Lower lobe of right lung (tissue), 2 donors: Measurements from ENCODE around the gene UGCG. TPM values are rescaled to one million over a fixed set of nuclear protein-coding genes. Genes with fewer than 3 reads are reported as not detected.

Experiments
- ATAC-seq, 2 donors: fragments of 200-7000 bp; cut with Tn5 transposase; one replicate each; pipeline ENCODE4 v1.9.1; 2020 to 2022; ENCODE audit warnings: mild to moderate bottlenecking in 2 of 2, moderate library complexity in 2 of 2
- DNase-seq: peaks from one replicate; pipeline ENCODE4 v3.0.0-alpha.2; 2020
- H3K27ac ChIP-seq: fragments of 200-600 bp; one replicate; pipeline ENCODE4 v1.8.0; 2022
- H3K27me3 ChIP-seq: fragments of 200-600 bp; one replicate; pipeline ENCODE4 v1.8.0; 2022; ENCODE audit warnings: low read depth
- H3K36me3 ChIP-seq: fragments of 200-600 bp; one replicate; pipeline ENCODE4 v1.8.0; 2022; ENCODE audit warnings: mild to moderate bottlenecking
- H3K4me1 ChIP-seq: fragments of 200-600 bp; one replicate; pipeline ENCODE4 v1.8.0; 2022
- H3K4me3 ChIP-seq: fragments of 200-600 bp; one replicate; pipeline ENCODE4 v1.8.0; 2022; ENCODE audit warnings: mild to moderate bottlenecking
- H3K9me3 ChIP-seq: fragments of 200-600 bp; one replicate; pipeline ENCODE4 v1.8.0; 2022
- intact Hi-C: fragments of 100-400 bp; cut with DNase I; formaldehyde crosslinking; loops from one replicate; pipeline ENCODE4 v1.11.0; 2022
- long read RNA-seq: library from polyadenylated mRNA; unstranded; transcript quantifications from one replicate; pipeline ENCODE4 v2.0.0, GENCODE V29; 2021
- total RNA-seq: library from RNA; stranded (reverse); fragmentation: NEBNext Ultra II Directional; extraction: Animal tissue kit (Norgen Biotek cat#: 25700); gene quantifications from one replicate; pipeline ENCODE4 v1.2.1, GENCODE V29; 2021
- TF ChIP-seq, protein P1 (sequence below): fragments of 200-600 bp; IDR thresholded peaks from one replicate; pipeline ENCODE4 v1.8.0; 2022; ENCODE audit warnings: antibody characterized with exemption, mild to moderate bottlenecking
- donor health status: DM: no; HTN: yes; CAD: no; lungs with severe emphysema.

The UGCG gene
- 41.3 TPM for total RNA-seq
- long read RNA-seq, full-length matches to known transcripts: 43 of 57 reads
- long read RNA-seq, partial matches to known transcripts: 6 of 57 reads
- long read RNA-seq, other reads (novel, unspliced or antisense): 8 of 57 reads

DNA sequence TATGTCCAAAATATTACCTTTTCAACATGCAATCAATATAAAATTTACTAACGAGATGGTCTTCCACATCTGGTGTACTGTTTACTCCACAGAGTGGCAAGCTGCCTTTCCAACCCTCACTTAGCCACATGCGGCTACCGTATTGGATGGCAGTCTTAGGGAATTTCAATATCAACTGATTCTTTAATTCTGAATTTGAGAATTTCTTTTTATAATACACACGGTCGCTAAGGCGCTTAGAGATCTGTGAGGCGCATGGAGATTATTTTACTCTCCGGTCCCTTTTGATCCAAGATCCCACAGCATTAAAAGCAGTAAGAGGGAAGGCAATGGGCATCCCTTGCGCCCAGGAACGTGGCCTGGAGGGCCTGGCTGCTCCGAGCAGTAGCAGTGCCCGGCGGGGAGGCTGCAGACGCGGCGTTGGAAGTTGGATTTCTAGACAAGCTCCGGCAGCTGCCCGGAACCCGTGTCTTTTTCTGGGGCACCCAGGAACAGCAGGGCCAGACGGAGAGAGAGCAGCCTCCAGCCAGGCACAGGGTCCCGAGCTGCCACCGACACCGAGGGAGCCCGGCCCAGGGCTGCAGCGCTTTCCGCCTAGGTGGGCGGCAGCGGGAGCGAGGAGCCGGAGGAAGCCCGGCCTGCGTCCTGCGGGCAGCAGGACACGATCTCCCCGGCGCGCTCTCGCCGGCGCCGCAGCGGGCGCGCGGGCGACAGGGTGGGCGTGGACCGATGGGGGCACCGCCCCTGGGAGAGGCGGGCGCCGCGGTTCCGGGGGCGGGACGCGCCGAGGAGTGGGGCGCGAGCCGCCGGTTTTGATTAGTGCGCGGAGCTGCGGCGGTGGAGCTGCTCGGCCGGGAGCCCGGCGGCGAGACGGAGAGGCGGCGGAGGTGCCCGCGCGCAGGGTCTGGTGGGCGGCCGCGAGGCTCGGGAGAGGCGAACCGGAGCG lies at the start of gene UGCG:
TSS of gene UGCG (plus strand) at position 819 of the 946 bp plus-strand sequence. CDS start 402 bp downstream, outside the sequence.
- DNase-seq: peak; percentile 92
- peak; percentile 98 to 99 for ATAC-seq
- Histone ChIP-seq H3K9me3 (no peaks in the 10 kb centered on the region), H3K4me3 (peak within 1 kb of the TSS; percentile 92), H3K36me3 (no peaks in the 10 kb centered on the region), H3K4me1 (peaks cover 51% of the 10 kb centered on the region), H3K27ac (peak within 1 kb of the TSS; percentile 92), H3K27me3 (no peaks in the 10 kb centered on the region)
- intact Hi-C loops: no loop called here
- TF ChIP-seq, protein P1, sequence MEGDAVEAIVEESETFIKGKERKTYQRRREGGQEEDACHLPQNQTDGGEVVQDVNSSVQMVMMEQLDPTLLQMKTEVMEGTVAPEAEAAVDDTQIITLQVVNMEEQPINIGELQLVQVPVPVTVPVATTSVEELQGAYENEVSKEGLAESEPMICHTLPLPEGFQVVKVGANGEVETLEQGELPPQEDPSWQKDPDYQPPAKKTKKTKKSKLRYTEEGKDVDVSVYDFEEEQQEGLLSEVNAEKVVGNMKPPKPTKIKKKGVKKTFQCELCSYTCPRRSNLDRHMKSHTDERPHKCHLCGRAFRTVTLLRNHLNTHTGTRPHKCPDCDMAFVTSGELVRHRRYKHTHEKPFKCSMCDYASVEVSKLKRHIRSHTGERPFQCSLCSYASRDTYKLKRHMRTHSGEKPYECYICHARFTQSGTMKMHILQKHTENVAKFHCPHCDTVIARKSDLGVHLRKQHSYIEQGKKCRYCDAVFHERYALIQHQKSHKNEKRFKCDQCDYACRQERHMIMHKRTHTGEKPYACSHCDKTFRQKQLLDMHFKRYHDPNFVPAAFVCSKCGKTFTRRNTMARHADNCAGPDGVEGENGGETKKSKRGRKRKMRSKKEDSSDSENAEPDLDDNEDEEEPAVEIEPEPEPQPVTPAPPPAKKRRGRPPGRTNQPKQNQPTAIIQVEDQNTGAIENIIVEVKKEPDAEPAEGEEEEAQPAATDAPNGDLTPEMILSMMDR: no peak

- Histone ChIP-seq H3K27me3 (no peaks in the 10 kb centered on the region), H3K9me3 (no peaks in the 10 kb centered on the region), H3K36me3 (no peaks in the 10 kb centered on the region), H3K27ac (no peak overlapping the region), H3K4me3 (no peak overlapping the region), H3K4me1 (peaks cover 9% of the 10 kb centered on the region)
- peak in 1 of 2 donors; percentile 34 for ATAC-seq
- intact Hi-C loops: no loop called here
- TF ChIP-seq, protein P1: no peak
- DNase-seq: no peak
These were observed 45.1 kb upstream of the UGCG start for GRCh38 chr9:111851553-111851952.

GRCh38 chr9:111852291-111852690 lies 44.3 kb upstream of the UGCG start:
- Histone ChIP-seq H3K9me3 (no peaks in the 10 kb centered on the region), H3K36me3 (no peaks in the 10 kb centered on the region), H3K4me1 (peaks cover 9% of the 10 kb centered on the region), H3K27me3 (no peaks in the 10 kb centered on the region), H3K27ac (no peak overlapping the region), H3K4me3 (no peak overlapping the region)
- no peak for ATAC-seq
- no peak for DNase-seq
- intact Hi-C loops: no loop called here
- TF ChIP-seq, protein P1: no peak

GRCh38 chr9:111853450-111853827 lies 43.2 kb upstream of the UGCG start:
- Histone ChIP-seq H3K36me3 (no peaks in the 10 kb centered on the region), H3K9me3 (no peaks in the 10 kb centered on the region), H3K27ac (no peak overlapping the region), H3K27me3 (no peaks in the 10 kb centered on the region), H3K4me1 (peaks cover 9% of the 10 kb centered on the region), H3K4me3 (no peak overlapping the region)
- intact Hi-C loops: no loop called here
- DNase-seq (no peak), ATAC-seq (no peak)
- TF ChIP-seq, protein P1: no peak

GRCh38 chr9:111854799-111855198 lies 41.8 kb upstream of the UGCG start:
- no peaks in the 10 kb centered on the region for H3K27me3 ChIP-seq
- ATAC-seq: no peak
- H3K4me1 ChIP-seq: peaks cover 5% of the 10 kb centered on the region
- H3K36me3 ChIP-seq: no peaks in the 10 kb centered on the region
- intact Hi-C loops: no loop called here
- DNase-seq: no peak
- H3K9me3 ChIP-seq: no peaks in the 10 kb centered on the region
- TF ChIP-seq, protein P1: no peak
- no peak overlapping the region for H3K27ac ChIP-seq
- H3K4me3 ChIP-seq: no peak overlapping the region
